C4-2B (cell line): ENCODE results near the gene CCDC158.

Source experiments
- ZFX ChIP-seq: fragments of 450-650 bp; IDR thresholded peaks from 2 replicates; pipeline ENCODE4 v1.6.1; 2017
- TF ChIP-seq, protein P1 (sequence below): fragments of 450-650 bp; conservative IDR thresholded peaks from 2 replicates; pipeline ENCODE4 v1.5.1; 2017; ENCODE audit warnings: mild to moderate bottlenecking

DNA sequence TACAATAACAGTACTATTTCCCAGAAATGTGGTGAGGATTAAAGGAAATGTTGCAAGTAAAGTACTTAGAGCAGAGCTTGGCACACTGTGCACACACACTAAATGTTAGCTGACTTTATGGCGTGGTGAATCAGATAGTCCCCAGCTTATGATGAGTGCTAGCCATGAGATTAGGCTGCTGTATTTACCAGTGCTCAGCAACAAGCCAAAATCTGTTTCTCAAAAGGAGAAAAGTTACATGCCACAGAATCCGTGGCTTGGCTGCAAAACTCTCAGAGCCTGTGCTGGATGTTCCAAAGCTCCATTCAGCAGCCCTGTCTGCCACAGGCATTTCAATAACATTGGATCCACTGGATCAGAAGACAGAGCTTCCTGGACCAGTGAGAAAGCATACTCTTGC is 127.2 kb downstream of the CCDC158 start:
- TF ChIP-seq, protein P1, sequence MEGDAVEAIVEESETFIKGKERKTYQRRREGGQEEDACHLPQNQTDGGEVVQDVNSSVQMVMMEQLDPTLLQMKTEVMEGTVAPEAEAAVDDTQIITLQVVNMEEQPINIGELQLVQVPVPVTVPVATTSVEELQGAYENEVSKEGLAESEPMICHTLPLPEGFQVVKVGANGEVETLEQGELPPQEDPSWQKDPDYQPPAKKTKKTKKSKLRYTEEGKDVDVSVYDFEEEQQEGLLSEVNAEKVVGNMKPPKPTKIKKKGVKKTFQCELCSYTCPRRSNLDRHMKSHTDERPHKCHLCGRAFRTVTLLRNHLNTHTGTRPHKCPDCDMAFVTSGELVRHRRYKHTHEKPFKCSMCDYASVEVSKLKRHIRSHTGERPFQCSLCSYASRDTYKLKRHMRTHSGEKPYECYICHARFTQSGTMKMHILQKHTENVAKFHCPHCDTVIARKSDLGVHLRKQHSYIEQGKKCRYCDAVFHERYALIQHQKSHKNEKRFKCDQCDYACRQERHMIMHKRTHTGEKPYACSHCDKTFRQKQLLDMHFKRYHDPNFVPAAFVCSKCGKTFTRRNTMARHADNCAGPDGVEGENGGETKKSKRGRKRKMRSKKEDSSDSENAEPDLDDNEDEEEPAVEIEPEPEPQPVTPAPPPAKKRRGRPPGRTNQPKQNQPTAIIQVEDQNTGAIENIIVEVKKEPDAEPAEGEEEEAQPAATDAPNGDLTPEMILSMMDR = no peak
- TF ChIP-seq ZFX = no peak
